Gastroesophageal sphincter (tissue), 3 donors: ENCODE results near the gene OCA2.

Experiments used
- EP300 ChIP-seq: sonication (generic); formaldehyde crosslinking; IDR thresholded peaks from one replicate; pipeline ENCODE4 v1.6.1; 2017; ENCODE audit warnings: antibody characterized with exemption, mild to moderate bottlenecking
- POLR2AphosphoS5 ChIP-seq: sonication (generic); formaldehyde crosslinking; IDR thresholded peaks from one replicate; pipeline ENCODE4 v1.6.1; 2017; ENCODE audit warnings: antibody characterized with exemption
- TF ChIP-seq, protein P1 (sequence below), 4 experiments: fragments of 200-600 bp in 2 of 4; fragments of 450-650 bp in 2 of 4; sonication (generic) in 1 of 4; IDR thresholded peaks; one replicate each; pipeline ENCODE4 v1.5.1; 2017 to 2019; ENCODE audit warnings: antibody characterized with exemption in 4 of 4, mild to moderate bottlenecking in 2 of 4, moderate library complexity in 2 of 4

DNA sequence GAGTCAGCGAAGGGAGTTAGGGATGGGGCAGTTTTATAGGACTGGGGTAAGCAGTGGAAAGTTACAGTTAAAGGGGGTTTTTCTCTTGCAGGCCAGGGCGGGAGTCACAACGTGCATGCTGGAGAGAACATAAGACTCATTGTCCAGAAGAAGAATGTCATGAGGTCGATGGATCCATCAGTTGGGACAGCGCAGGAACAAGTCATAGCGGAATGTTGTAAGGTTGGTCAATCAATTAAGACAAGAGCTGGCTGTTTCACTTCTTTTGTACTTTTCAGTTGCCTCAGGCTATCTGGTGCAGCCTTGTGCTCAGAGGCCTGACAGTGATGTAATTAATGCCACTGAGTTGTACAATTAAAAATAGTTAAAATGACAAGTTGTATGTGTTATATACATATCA lies 165.6 kb downstream of the OCA2 start:
- TF ChIP-seq, protein P1, sequence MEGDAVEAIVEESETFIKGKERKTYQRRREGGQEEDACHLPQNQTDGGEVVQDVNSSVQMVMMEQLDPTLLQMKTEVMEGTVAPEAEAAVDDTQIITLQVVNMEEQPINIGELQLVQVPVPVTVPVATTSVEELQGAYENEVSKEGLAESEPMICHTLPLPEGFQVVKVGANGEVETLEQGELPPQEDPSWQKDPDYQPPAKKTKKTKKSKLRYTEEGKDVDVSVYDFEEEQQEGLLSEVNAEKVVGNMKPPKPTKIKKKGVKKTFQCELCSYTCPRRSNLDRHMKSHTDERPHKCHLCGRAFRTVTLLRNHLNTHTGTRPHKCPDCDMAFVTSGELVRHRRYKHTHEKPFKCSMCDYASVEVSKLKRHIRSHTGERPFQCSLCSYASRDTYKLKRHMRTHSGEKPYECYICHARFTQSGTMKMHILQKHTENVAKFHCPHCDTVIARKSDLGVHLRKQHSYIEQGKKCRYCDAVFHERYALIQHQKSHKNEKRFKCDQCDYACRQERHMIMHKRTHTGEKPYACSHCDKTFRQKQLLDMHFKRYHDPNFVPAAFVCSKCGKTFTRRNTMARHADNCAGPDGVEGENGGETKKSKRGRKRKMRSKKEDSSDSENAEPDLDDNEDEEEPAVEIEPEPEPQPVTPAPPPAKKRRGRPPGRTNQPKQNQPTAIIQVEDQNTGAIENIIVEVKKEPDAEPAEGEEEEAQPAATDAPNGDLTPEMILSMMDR (IDR thresholded peaks at IDR 0.05): no peak
- TF ChIP-seq POLR2AphosphoS5 (no peak), EP300 (no peak)
